NB4 (cell line): ENCODE measurements around the gene PERM1.

Experiments
- DNase-seq: peaks from one replicate; pipeline ENCODE4 v3.0.0; 2010; ENCODE audit warnings: low read depth
- H3K4me3 ChIP-seq: one replicate; pipeline ENCODE4 v1.5.1; 2011; ENCODE audit warnings: mild to moderate bottlenecking, low read depth, low read length, moderate library complexity
- CTCF ChIP-seq: IDR thresholded peaks from one replicate; pipeline ENCODE4 v1.5.1; 2012; ENCODE audit warnings: low read depth, low read length
- MAX ChIP-seq: IDR thresholded peaks from 2 replicates; pipeline ENCODE4 v1.6.1; 2011; ENCODE audit warnings: low read depth, low read length
- MYC ChIP-seq: IDR thresholded peaks from 2 replicates; pipeline ENCODE4 v1.6.1; 2011; ENCODE audit warnings: low read depth, low read length
- POLR2A ChIP-seq: IDR thresholded peaks from 2 replicates; pipeline ENCODE4 v1.6.1; 2011; ENCODE audit warnings: mild to moderate bottlenecking; ENCODE audit not compliant: insufficient read length; ENCODE audit errors: extremely low read depth

The PERM1 gene

GRCh38 chr1:953524-954320, 28.2 kb downstream of the PERM1 start:
- no peak for DNase-seq
- TF ChIP-seq CTCF (no peak), MAX (no peak), POLR2A (no peak), MYC (no peak)
- H3K4me3 ChIP-seq = no peak overlapping the region

GRCh38 chr1:952603-953002, 29.3 kb downstream of the PERM1 start:
- no peak overlapping the region for H3K4me3 ChIP-seq
- TF ChIP-seq POLR2A = no peak
- no peak for TF ChIP-seq MAX
- TF ChIP-seq MYC = no peak
- no peak for TF ChIP-seq CTCF
- no peak for DNase-seq

- DNase-seq = no peak
- H3K4me3 ChIP-seq = no peak overlapping the region
- TF ChIP-seq MYC (no peak), CTCF (no peak), POLR2A (no peak), MAX (no peak)
Observed at GRCh38 chr1:952201-952600, 29.7 kb downstream of the PERM1 start.

GRCh38 chr1:951364-951763, 30.5 kb downstream of the PERM1 start:
- TF ChIP-seq MAX = no peak
- TF ChIP-seq POLR2A = no peak
- peak; percentile 3 for TF ChIP-seq CTCF
- TF ChIP-seq MYC = no peak
- H3K4me3 ChIP-seq = no peak overlapping the region
- DNase-seq = no peak

- no peak for DNase-seq
- no peak for TF ChIP-seq MYC
- TF ChIP-seq MAX = no peak
- no peak for TF ChIP-seq POLR2A
- no peak for TF ChIP-seq CTCF
- H3K4me3 ChIP-seq = no peak overlapping the region
Observed at GRCh38 chr1:950881-951280, 31.0 kb downstream of the PERM1 start.

- no peak for TF ChIP-seq MYC
- no peak for TF ChIP-seq POLR2A
- no peak for TF ChIP-seq CTCF
- no peak for TF ChIP-seq MAX
- no peak for DNase-seq
- H3K4me3 ChIP-seq = no peak overlapping the region
Observed at GRCh38 chr1:950268-950667, 31.6 kb downstream of the PERM1 start.
